Tibial nerve (tissue), 4 donors: ENCODE results near the gene GABPB2.

Experiments used
- CTCF ChIP-seq, 5 experiments: fragments of 200-600 bp in 3 of 5; fragments of 450-650 bp in 2 of 5; sonication (generic) in 3 of 5; IDR thresholded peaks; one replicate each; pipeline ENCODE4 v1.5.1; 2016 to 2019; ENCODE audit warnings: antibody characterized with exemption in 5 of 5, mild to moderate bottlenecking in 3 of 5, moderate library complexity in 2 of 5
- EP300 ChIP-seq, 2 donors: sonication (generic); formaldehyde crosslinking; IDR thresholded peaks; one replicate each; pipeline ENCODE4 v1.6.1; 2017; ENCODE audit warnings: antibody characterized with exemption in 2 of 2, mild to moderate bottlenecking in 1 of 2
- POLR2A ChIP-seq, 2 donors: fragments of 450-650 bp; IDR thresholded peaks; one replicate each; pipeline ENCODE4 v1.6.1; 2017; ENCODE audit warnings: antibody characterized with exemption in 2 of 2, mild to moderate bottlenecking in 2 of 2, moderate library complexity in 2 of 2

DNA sequence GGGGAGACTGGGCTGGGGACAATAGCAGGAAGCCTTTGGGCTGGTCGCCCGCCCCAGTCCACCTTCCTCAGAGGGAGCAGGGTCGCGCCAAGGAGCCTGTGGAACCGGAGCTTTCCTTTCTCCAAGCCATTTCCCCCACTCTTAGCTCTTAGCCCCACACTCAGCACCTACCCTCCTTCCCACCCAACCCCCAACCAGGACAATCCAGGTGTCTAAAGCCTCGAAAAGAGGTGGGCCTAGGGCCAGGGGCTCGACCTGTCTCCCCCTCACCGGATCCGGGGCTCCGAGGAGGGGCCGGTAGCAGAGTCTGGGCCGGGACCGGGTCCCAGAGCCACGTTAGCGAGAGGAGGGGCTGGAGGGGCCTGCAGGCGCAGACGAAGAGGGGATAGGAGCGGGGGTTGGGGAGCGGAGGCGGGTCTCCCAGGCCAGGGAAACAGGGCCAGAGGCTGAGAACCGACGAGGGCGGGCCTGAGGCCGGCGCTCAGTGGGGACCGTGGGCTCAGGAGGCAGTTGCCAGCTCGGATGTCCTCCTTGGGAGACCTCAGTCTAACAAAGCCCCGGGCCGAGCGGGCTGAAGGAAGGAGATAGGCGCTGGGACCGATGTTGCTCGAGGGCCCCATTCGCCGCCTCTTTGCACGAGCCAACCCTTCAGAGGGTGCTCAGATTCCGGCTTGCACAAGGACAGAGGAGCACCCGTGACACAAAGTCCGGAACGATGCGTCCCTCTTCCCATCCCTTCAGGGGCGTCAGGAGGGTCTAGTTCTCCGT, 74.9 kb downstream of the GABPB2 start:
- no peak for TF ChIP-seq POLR2A (IDR thresholded peaks at IDR 0.05)
- TF ChIP-seq CTCF (IDR thresholded peaks at IDR 0.05): no peak
- no peak for TF ChIP-seq EP300 (IDR thresholded peaks at IDR 0.05)
